ENCODE measurements around the gene HBP1. TPM values are rescaled to one million over a fixed set of nuclear protein-coding genes. Genes with fewer than 3 reads are reported as not detected.

The HBP1 gene
- total RNA-seq, 4 donors from 2014 or later = 92.2 to 153 (median 114) TPM

DNA sequence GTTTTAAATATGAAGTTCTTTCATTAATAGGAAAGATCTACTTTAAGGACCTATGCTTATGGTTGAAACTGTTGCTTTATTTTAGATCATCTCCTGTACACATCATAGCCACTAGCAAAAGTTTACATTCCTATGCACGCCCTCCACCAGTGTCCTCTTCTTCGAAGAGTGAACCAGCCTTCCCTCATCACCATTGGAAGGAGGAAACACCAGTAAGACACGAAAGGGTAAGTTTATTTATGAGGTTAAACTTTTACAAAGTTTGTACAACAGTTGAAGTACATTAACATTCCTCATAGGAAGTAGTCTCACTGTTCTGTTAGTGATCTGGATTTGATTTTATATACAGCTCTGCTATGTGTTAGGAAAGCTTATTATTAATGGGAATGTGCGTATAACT, 16.9 kb downstream of the HBP1 start:
- ATAC-seq (ENCODE audit: low FRiP score) = no peak
- TF ChIP-seq CTCF (IDR thresholded peaks at IDR 0.05) = no peak
- DNase-seq (ENCODE audit: low spot score) = no peak

DNA sequence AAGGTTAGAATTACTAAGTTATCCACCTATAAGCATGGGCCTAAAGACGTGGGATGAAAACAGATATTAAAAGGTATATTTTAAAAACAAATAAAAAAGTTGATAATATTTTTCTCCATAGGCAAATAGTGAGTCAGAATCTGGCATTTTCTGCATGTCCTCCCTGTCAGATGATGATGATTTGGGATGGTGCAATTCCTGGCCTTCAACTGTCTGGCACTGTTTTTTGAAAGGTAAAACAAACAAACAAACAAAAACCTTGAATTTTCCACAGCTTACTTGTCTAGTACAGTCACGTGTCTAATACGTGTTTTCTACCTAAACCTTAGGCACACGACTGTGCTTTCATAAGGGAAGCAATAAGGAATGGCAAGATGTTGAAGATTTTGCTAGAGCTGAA, 17.4 kb downstream of the HBP1 start:
- no peak for TF ChIP-seq CTCF (IDR thresholded peaks at IDR 0.05)
- no peak for ATAC-seq (ENCODE audit: low FRiP score)
- DNase-seq (ENCODE audit: low spot score) = no peak

DNA sequence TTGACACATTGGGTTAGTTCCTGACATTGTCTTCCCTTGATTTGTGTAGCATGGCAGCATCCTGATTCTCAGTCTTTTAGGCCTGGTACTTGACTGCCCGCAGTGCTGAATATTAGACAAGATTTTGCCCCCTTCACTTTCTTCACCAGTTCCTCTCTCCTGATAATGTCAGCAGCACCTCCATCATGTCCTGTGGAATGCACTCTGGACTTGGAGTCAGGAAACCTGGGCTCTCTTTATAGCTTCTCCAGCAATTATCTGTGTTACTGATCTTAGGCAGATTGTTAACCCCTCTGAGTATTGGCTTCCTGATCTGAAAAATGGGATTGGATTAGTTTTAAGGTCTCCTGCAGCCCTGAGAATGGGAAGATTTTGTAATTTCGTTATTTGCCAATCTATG, 19.0 kb downstream of the HBP1 start:
- ATAC-seq (ENCODE audit: low FRiP score) = no peak
- no peak for DNase-seq (ENCODE audit: low spot score)
- no peak for TF ChIP-seq CTCF (IDR thresholded peaks at IDR 0.05)

GRCh38 chr7:107190090-107190489, 21.3 kb downstream of the HBP1 start:
- ATAC-seq (ENCODE audit: low FRiP score) (no peak), DNase-seq (ENCODE audit: low spot score) (no peak)
- no peak for TF ChIP-seq CTCF (IDR thresholded peaks at IDR 0.05)

DNA sequence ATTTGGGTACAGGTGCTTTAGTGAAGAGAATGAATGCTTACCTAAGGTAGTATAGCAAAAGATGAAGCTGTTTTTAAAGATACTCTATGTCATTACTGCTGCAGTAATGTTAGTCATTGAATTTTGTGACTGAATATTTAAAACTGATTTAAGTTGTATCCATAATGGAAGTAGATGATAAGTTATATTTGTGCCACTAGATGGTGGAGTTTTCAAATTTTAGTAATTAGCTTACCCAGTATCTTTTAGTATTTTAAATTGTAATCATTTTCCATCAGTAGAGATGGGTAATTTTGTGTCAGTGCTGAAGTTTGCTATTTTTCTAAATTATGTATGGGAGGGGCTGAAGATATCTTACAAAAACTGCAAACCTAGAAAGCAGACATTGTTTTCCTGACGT, 25.2 kb downstream of the HBP1 start:
- no peak for TF ChIP-seq CTCF (IDR thresholded peaks at IDR 0.05)
- DNase-seq (ENCODE audit: low spot score) = no peak
- ATAC-seq (ENCODE audit: low FRiP score) = no peak

DNA sequence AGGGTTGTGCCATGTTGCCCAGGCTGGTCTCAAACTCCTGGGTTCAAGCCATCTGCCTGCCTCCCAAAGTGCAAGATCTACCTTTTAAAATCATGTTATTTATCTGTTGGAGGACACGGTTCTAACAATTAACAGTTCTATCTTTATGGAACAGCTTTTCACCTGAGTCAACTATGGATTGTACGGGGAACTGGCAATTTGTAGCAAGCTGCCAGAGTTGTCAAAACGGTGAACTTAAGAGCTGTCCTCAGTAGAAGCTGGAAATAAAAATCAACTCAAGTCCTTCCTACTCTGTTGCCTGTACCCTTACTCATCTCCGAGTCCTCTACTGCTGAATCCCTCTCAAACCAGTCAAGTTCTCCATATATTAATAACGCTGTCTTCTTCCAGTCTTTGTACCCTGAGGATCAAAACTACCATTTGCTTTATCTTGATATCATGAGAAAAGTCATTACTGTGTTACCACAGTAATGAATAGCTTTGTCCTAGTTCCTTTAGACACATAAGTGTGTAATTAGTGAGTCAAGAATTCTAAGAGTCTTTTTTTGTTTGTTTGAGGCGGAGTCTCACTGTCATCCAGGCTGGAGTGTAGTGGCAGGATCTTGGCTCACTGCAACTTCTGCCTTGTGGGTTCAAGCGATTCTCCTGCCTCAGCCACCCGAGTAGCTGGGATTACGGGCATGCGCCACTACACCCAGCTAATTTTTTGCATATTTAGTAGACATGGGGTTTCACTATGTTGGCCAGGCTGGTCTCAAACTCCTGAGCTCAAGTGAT, 28.2 kb downstream of the HBP1 start:
- TF ChIP-seq CTCF (IDR thresholded peaks at IDR 0.05) = no peak
- no peak for DNase-seq (ENCODE audit: low spot score)
- no peak for ATAC-seq (ENCODE audit: low FRiP score)

DNA sequence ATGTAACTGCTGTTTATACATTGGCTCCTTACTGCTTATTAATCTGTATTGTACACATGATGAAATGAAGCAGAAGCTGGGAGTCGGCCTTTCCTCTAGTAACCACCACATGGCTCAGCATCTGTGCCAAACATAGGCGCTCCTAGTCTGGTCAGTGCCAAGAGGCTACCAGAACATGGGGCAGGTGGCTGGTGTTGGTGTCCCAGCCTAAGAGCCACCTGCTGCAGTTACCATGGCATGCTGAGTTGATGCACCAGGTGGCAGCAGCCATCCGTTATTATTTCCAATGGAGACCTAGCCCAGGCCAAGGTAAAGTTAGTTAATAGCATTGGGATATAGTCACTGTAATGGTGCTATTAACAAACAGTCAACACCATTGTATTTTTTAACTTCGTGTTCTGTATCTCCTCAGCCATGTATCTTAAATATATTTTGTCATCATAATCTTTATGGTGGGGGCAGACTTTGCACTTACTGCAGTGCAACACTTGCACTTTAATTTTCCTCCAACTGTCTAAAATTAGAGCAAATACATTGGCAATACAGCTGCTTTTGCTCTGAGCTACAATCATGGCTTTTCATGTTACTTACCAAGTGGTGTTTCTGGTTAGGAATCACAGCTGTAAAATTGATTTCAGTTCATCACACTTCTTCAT, 33.1 kb downstream of the HBP1 start:
- DNase-seq (ENCODE audit: low spot score) = no peak
- no peak for ATAC-seq (ENCODE audit: low FRiP score)
- TF ChIP-seq CTCF (IDR thresholded peaks at IDR 0.05) = no peak

Measured in omental fat pad (tissue), 4 donors.